Hair follicular keratinocyte (primary cell): Measurements from ENCODE around the gene EIF2S3. TPM values are rescaled to one million over a fixed set of nuclear protein-coding genes. Genes with fewer than 3 reads are reported as not detected.

Experiments
- total RNA-seq: library from RNA; depleted of rRNA; stranded (reverse); fragments of >200 nt; gene quantifications from 2 replicates; pipeline ENCODE4 v1.2.3, GENCODE V29; 2015

Gene EIF2S3
- 168 and 169 TPM in 2 replicates for total RNA-seq

GRCh38 chrX:24054182-24055042 is at the start of gene EIF2S3:
TSS of gene EIF2S3 (plus strand) at chrX:24054956. CDS start at chrX:24054969, 13 bp downstream.

GRCh38 chrX:24027086-24027485 is 27.7 kb upstream of the EIF2S3 start, which contains the start of gene KLHL15:
TSS of gene KLHL15 (minus strand) at chrX:24027186. CDS start at chrX:24006693, 20,493 bp downstream.

Other genes with a start within 250 kb of the EIF2S3 start
- gene APOO, start 147.0 kb upstream of the EIF2S3 start, total RNA-seq: 14.3 and 36.0 TPM in 2 replicates
- 0.23 TPM in 1 of 2 replicates, not detected in the other for gene CXorf58, start 146.9 kb upstream of the EIF2S3 start, total RNA-seq
- gene KLHL15, start 27.8 kb upstream of the EIF2S3 start, total RNA-seq: 2.4 and 2.9 TPM in 2 replicates
- gene ZFX, start 94.8 kb downstream of the EIF2S3 start, total RNA-seq: 11.2 and 14.8 TPM in 2 replicates